ENCODE results near the gene CAMTA1. TPM values are rescaled to one million over a fixed set of nuclear protein-coding genes. Genes with fewer than 3 reads are reported as not detected.

The CAMTA1 gene
- total and polyA plus RNA-seq, 8 donors = 42.8 to 213 (median 118) TPM

DNA sequence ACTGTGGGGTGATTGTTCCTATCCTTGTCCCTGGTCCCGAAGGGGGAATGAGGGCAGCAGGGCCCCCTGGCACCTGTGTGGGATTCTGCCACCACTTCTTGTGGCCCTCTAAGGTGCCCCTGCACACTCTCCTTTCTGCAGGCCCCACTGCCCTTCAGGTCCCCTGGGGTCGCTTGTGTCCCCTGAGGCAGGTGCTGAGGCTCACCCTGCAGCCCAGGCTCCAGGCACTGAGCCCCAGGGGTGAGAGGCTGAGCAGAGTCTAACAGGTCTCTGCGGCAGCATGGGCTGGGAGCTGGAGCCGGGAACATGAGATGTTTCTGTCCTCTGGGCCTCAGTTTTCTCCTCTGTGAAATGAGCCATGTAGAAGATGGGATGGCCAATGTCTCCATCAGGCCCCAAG lies 774.9 kb downstream of the CAMTA1 start:
- WGBS, 5 donors = 80 to 91% (median 88%) methylated on average over 2 to 4 of the region's 4 CpGs
- no peaks in the 10 kb centered on the region for H3K9me3 ChIP-seq
- intact Hi-C loops (cut with DNase I; ENCODE audit: low total_unique reads) = no loop called here

DNA sequence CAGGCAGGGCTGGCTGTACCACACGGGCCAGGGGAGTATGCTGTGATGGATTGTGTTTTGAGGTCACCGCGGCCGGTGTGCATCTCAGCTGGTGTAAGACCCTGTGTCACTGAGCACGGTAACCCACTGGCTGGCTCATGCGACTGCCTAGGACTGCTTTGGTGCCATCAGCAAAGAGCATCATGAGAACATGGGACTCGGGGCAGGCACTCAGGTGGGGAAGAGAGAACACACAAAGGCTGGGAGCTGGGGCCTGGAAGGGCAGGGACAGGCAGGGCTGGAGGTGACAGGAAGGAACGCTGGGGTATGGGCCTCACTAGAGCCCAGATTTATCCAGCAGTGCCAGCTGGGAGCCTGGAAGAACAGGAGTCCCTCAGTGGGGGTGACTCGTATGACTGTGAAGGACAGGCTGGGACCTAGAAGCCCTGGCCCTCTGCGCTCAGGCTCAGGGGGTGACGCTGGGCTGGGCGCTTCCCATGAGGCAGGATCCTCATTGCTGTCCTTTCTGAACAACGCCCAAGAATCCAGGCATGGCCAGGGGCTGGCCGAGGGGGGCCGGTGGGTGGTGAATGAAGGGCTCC lies 775.4 kb downstream of the CAMTA1 start:
- WGBS, 5 donors = 90 to 96% (median 93%) methylated on average over 4 to 15 of the region's 15 CpGs
- no peak for TF ChIP-seq POLR2A (IDR thresholded peaks at IDR 0.05)
- TF ChIP-seq POLR2AphosphoS5 (IDR thresholded peaks at IDR 0.05) = no peak
- TF ChIP-seq, protein P1, sequence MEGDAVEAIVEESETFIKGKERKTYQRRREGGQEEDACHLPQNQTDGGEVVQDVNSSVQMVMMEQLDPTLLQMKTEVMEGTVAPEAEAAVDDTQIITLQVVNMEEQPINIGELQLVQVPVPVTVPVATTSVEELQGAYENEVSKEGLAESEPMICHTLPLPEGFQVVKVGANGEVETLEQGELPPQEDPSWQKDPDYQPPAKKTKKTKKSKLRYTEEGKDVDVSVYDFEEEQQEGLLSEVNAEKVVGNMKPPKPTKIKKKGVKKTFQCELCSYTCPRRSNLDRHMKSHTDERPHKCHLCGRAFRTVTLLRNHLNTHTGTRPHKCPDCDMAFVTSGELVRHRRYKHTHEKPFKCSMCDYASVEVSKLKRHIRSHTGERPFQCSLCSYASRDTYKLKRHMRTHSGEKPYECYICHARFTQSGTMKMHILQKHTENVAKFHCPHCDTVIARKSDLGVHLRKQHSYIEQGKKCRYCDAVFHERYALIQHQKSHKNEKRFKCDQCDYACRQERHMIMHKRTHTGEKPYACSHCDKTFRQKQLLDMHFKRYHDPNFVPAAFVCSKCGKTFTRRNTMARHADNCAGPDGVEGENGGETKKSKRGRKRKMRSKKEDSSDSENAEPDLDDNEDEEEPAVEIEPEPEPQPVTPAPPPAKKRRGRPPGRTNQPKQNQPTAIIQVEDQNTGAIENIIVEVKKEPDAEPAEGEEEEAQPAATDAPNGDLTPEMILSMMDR (IDR thresholded peaks at IDR 0.05) = no peak
- no peak for TF ChIP-seq EP300 (IDR thresholded peaks at IDR 0.05)
- H3K9me3 ChIP-seq = no peaks in the 10 kb centered on the region
- intact Hi-C loops (cut with DNase I; ENCODE audit: low total_unique reads) = no loop called here
- H3K27ac ChIP-seq = no peak overlapping the region
- no peaks in the 10 kb centered on the region for H3K36me3 ChIP-seq
- peaks cover 0 to 6% (median 0%) of the 10 kb centered on the region in 3 donors for H3K27me3 ChIP-seq
- DNase-seq = no peak
- peaks cover 0 to 8% (median 0%) of the 10 kb centered on the region in 4 donors for H3K4me1 ChIP-seq
- no peak overlapping the region for H3K4me3 ChIP-seq

More for the DNA sequence above, 774.9 kb downstream of the CAMTA1 start:
- Histone ChIP-seq H3K27me3 (peaks cover 0 to 6% (median 0%) of the 10 kb centered on the region in 3 donors), H3K4me1 (peaks cover 0 to 11% (median 0%) of the 10 kb centered on the region in 4 donors), H3K27ac (no peak overlapping the region), H3K4me3 (no peak overlapping the region), H3K36me3 (no peaks in the 10 kb centered on the region)
- TF ChIP-seq POLR2AphosphoS5 (IDR thresholded peaks at IDR 0.05) = no peak
- no peak for TF ChIP-seq POLR2A (IDR thresholded peaks at IDR 0.05)
- no peak for TF ChIP-seq EP300 (IDR thresholded peaks at IDR 0.05)
- TF ChIP-seq, protein P1 (IDR thresholded peaks at IDR 0.05) = no peak
- no peak for DNase-seq

DNA sequence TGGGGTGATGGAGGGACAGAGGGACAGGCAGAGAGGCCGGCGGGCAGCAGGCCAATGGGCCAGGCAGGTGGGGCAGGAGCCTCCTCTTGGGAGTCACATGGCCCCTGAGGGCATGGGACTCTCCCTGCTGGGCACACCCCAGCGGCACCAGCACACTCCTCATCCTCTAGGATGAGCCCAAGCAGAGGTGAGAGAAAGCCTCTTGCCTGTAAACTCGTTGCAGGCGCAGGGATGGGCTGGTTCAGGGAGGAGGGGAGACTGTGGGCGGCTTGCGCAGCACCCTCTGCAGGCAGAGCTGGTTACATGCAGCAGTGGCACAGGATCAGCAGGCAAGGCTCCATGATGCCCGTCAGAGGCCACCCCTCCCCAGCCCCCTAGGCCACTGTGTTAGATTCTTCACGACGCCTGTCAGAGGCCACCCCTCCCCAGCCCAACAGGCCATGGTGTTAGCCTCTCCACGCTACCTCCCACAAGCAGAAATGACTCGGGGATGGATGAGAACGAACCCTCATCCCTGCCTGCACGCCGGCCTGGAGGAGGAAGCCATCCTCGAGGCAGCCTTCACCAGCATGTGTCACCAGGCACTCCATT lies 776.2 kb downstream of the CAMTA1 start:
- intact Hi-C loops (cut with DNase I; ENCODE audit: low total_unique reads) = no loop called here
- no peak for DNase-seq
- Histone ChIP-seq H3K9me3 (no peaks in the 10 kb centered on the region), H3K4me3 (no peak overlapping the region), H3K36me3 (no peaks in the 10 kb centered on the region), H3K27ac (no peak overlapping the region), H3K27me3 (peaks cover 0 to 3% (median 0%) of the 10 kb centered on the region in 3 donors), H3K4me1 (peaks cover 0 to 8% (median 0%) of the 10 kb centered on the region in 4 donors)
- TF ChIP-seq, protein P1 (IDR thresholded peaks at IDR 0.05) = no peak
- no peak for TF ChIP-seq POLR2A (IDR thresholded peaks at IDR 0.05)
- 68 to 81% (median 71%) methylated on average over 10 to 16 of the region's 16 CpGs for WGBS, 5 donors

- H3K4me3 ChIP-seq = no peak overlapping the region
- no peak for DNase-seq
- intact Hi-C loops (cut with DNase I; ENCODE audit: low total_unique reads) = no loop called here
Observed at GRCh38 chr1:7561936-7562728, 776.9 kb downstream of the CAMTA1 start.

More at GRCh38 chr1:7561936-7562728, 776.9 kb downstream of the CAMTA1 start:
- TF ChIP-seq, protein P1 (IDR thresholded peaks at IDR 0.05) = no peak
- no peak for TF ChIP-seq POLR2A (IDR thresholded peaks at IDR 0.05)
- no peak for TF ChIP-seq POLR2AphosphoS5 (IDR thresholded peaks at IDR 0.05)
- no peak for TF ChIP-seq EP300 (IDR thresholded peaks at IDR 0.05)
- 84 to 88% (median 85%) methylated on average over 25 to 26 of the region's 26 CpGs for WGBS, 5 donors
- no peak overlapping the region for H3K27ac ChIP-seq
- no peaks in the 10 kb centered on the region for H3K27me3 ChIP-seq
- no peaks in the 10 kb centered on the region for H3K9me3 ChIP-seq
- H3K4me1 ChIP-seq = peaks cover 0 to 8% (median 0%) of the 10 kb centered on the region in 4 donors
- H3K36me3 ChIP-seq = no peaks in the 10 kb centered on the region

Data from stomach (tissue), 9 donors.